ENCODE measurements around the gene FKBP6. TPM values are rescaled to one million over a fixed set of nuclear protein-coding genes. Genes with fewer than 3 reads are reported as not detected.

FKBP6 gene
- not detected in 2 replicates for total RNA-seq

DNA sequence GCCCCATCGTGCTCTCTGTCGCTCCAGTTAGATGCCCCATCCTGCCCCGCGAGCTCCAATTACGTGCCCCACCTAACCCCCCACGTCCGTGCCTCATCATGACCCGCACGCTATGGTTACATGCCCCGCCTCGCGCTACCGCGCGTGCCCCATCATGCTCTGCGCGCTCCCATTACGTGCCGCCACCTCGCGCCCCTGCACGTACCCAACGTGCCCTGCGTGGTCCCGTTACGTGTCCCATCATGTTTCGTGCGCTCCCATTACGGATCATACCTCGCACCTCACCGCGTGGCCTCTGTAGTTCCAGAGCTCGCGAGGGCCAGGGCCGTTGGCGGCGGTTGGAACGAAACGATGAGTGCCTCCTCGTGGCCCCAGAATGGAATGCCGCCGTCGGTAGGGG is at the start of gene FKBP6, which contains the start of gene TRIM50:
Gene FKBP6 (plus strand): TSS at position 240 of the 400 bp plus-strand sequence. CDS start 268 bp downstream, outside the sequence.
Gene TRIM50 (minus strand): TSS at position 161 of the 400 bp plus-strand sequence. CDS start 3,295 bp downstream, outside the sequence.

DNA sequence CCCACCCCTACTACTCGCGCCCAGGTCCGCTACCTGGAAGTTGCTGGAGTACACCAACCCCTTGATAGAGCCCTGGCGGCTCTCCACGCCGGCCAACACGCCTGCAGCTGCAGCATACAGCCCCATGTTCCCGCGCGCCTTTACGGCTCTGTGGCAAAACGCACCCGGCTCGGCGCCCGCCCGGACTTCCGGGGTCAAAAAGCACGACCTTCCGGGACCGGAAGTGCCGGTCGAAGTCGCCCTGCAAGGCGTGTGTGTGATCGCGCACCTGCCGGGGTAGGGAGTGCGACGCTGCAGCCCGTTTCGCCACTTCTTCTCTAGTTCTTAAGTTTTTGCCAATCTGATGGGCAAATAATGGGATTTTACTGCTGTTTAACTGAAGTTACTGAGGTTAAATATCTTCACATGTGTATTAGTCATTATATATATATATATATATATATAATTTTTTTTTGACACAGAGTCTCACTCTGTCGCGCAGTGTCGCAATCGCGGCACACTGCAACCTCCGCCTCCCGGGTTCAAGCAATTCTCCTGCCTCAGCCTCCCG is 19.2 kb upstream of the FKBP6 start, which contains the start of gene NSUN5:
Gene NSUN5 (minus strand): TSS at position 162 of the 550 bp plus-strand sequence. CDS start 36 bp downstream, at position 126.

Other genes with a start within 250 kb of the FKBP6 start
- not detected in 2 replicates for gene SPDYE9, start 242.1 kb upstream of the FKBP6 start, total RNA-seq
- 10.3 and 18.8 TPM in 2 replicates for gene NSUN5, start 19.3 kb upstream of the FKBP6 start, total RNA-seq
- not detected in 2 replicates for gene TRIM50, start 79 bp upstream of the FKBP6 start, total RNA-seq
- 0.72 and 2.8 TPM in 2 replicates for gene FZD9, start 105.6 kb downstream of the FKBP6 start, total RNA-seq
- gene BAZ1B, start 194.1 kb downstream of the FKBP6 start, total RNA-seq: 24.2 and 33.5 TPM in 2 replicates
- 33.2 and 43.3 TPM in 2 replicates for gene BCL7B, start 229.5 kb downstream of the FKBP6 start, total RNA-seq

Data from cardiac atrium fibroblast (primary cell).